Stimulated activated CD4-positive, alpha-beta T cell treated with anti-CD3 and anti-CD28 coated beads, TNF-alpha, amount 100 ng/mL, for 4 hours (primary cell): ENCODE measurements around the gene KRT16.
"Not testable (repeated sequence)": the region's sequence is repeated elsewhere in the genome, so short reads cannot be mapped to it uniquely, and the experiment has no call there.

Experiments used
- DNase-seq, 3 experiments: peaks; one replicate each; pipeline ENCODE4 v3.0.0-alpha.2; 2020; ENCODE audit warnings: low read depth in 3 of 3

Gene KRT16

GRCh38 chr17:41614767-41615166, 2.2 kb upstream of the KRT16 start:
- DNase-seq: not testable (repeated sequence)

GRCh38 chr17:41614098-41614497, 1.5 kb upstream of the KRT16 start:
- no peak for DNase-seq

DNA sequence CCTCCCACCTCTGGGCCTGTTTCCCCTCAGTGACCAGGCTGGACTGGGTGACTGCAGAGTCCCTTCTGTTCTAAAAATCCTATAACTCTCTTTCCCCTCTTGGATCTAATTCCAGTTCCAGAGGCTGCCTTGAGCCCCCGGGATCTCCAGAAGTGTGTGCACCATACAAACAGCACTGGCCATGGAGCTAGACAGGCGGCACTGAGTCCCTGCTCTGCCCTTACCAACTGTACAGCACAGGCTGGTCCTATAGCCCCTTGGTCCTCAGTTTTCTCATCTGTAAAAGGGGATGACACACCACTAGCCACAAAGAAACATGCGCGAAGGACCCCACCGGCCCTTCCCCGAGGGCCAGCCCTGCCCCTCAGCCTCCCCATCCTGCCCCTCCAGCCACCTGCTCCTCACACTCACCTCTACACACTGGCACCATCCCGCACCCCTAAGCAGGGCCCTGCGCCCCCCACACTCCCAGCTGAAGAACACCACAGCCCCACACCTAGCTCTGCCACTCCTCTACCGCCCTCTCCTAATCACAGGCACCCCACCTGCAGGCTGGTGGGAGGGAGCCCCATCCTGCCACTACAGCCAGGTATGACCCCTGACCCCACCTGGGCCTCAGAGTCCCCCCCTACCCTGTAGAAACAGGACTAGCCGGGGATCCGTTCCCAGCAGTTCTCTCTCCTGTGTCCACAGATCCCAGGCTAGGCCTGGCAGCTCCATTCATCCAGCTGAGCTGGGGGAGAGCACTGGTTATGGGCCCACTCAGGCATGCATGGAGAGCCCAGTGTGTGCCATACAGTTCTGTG, 913 bp upstream of the KRT16 start:
- DNase-seq: no peak

DNA sequence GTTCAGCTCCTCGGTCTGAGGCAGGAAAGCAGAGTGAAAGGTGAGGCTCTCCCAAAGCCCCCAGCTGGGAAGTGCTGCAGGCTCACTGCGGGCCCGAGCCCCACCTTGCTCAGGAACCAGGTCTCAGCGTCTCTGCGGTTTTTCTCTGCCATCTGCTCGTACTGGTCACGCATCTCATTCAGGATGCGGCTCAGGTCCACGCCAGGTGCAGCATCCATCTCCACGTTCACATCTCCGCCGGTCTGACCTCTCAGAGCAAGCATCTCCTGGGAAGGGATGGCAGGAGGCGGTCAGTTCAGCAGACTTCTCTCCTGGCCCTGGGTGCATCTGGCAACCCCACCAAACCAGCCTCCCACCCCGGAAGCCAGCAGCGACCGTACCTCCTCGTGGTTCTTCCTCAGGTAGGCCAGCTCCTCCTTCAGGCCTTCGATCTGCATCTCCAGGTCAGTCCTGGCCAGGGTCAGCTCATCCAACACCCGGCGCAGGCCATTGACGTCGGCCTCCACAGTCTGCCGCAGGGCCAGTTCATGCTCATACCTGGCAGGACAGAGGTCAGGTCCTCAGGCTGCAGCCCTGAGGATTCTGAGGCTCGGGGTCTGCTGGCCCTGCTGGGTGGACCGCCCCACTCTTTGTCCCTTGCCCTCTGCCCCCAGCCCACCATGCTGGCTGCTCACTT, 1.5 kb downstream of the KRT16 start:
- DNase-seq: no peak

- DNase-seq: not testable (repeated sequence)
Observed at GRCh38 chr17:41610061-41610517, 2.5 kb downstream of the KRT16 start.

DNA sequence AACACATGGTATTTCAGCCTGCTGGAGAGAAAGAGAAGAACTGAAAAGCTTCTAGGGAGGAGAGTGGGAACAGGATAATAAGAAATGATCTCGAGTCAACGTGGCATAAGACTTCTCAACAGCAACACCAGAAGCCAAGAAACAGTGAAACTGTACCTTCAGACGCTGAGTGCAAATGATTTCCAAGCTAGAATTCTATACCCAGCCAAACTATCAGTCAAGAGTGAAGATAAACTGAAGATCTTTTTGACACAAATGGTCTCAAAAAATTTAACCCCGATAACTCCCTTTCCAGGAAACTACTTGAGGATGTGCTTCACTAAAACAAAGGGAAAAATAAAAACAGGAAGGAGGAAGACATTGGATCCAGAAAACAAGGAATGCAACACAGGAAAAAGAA, 5.6 kb downstream of the KRT16 start:
- DNase-seq: not testable (repeated sequence)

- DNase-seq: no peak
Observed at GRCh38 chr17:41602524-41602923, 10.0 kb downstream of the KRT16 start.

DNA sequence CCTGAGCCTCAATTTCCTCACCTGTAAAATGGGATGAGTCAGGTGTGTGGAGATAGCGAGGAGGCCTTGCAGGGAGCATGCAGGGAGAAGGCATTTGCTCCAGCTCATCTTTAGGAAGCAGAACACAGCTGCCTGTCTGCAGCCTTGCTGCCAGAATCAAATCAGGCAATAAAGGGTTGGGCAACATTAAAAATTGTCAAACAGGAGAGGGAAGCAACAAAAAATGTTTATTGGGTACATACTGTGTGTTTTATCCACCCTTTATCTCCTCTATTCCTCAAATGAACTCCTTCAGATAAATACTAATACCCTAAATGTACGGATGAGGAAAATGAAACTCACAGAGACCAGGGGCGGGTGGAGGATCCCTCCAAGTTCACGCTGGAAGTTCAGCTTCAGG, 12.2 kb downstream of the KRT16 start:
- no peak for DNase-seq

GRCh38 chr17:41599680-41600079, 12.9 kb downstream of the KRT16 start:
- DNase-seq: no peak

DNA sequence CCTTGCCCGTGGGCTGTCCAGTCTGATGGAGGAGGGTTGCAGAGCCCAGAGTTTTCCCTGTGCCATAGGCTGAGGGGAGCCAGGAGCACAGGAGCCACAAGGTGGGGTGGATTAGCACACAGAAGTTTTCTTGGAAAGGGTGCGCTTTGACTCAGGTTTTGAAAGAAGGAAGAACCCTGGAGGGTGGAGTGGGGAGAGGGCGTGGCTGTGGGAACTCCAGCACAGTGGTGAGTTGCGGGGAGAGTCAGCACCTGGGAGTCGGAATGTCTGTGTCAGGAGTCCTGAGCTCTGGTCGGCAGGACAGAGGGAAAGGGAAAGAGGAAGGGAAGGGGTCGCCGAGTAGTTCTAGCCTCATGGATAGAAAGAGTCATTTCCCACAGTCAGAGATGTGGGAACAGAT, 17.0 kb downstream of the KRT16 start:
- no peak for DNase-seq

DNA sequence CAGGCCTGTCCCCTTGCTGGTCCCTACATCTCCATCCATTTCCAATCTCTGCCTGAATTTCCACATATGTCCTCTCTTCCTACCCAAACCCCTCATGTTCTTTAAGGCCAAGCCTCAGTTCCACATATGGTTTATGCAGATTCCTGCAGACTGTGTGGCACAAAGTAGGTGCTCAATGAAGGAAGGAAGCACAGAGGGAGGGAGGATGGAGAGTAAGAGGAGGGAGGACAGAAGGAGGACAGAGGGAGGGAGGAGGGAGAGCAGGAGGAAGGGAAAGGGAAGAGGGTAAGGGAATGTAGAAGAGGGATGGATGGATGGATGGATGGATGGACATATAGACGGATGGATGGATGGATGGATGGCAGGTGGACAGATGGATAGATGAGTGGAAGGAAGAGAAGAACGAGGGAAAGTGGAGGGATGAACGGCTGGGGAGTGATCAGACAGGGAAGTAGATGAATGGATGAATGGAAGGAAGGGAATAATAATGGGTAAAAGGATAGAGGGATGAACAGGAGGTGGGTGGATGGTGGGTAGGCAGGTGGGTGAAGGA, 18.1 kb downstream of the KRT16 start:
- DNase-seq: no peak

DNA sequence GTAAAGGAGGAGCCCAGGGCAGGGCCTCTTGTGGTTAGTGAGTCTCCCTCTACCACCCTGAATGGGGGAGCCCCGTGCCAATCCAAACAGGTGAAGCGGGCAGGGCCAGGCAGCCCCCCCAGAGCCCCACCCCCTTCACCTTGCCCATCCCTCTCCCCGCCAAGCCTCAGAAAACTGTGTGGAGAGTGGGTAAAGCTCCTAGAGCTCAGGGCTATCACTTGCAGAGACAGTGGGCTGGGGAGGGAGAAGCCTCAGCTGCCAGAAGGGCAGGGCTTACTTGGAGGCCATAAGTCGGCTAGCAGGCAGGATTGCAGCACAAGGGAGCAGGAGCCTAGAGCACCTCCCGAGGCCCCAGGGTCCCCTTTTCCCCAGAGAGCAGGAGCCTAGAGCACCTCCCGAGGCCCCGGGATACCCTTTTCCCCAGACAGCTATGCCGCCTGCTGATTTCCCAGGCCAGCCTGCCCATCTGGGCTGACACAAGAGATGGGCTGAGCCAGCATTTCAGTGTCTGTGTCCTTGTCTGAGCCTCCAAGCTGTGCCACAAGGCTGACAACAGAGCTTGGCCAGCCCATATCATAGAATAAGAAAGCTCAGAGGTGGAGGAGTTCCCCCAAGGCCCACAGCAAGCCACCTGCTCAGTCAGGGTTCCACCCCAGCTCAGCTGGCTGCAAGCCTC, 19.1 kb downstream of the KRT16 start:
- no peak for DNase-seq

- no peak for DNase-seq
Observed at GRCh38 chr17:41592601-41593305, 19.8 kb downstream of the KRT16 start.

DNA sequence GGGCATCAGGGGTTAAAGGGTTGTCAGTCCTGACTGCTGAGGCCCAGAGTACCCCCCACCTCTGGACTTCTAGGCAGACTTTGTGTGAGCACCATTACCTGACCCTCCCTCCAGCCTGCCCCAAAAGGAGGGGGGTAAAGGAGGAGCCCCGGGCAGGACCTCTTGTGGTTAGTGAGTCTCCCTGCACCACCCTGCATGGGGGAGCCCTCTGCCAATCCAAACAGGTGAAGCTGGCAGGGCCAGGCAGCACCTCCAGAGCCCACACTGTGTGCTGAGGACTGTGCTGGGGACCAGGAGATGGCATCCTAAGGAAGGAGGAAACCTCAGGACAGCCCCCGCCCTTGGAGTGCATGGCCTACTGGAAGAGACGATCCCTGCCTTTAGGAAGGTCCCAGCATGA, 23.3 kb downstream of the KRT16 start:
- no peak for DNase-seq

GRCh38 chr17:41588126-41588810, 24.3 kb downstream of the KRT16 start:
- DNase-seq: no peak

GRCh38 chr17:41586863-41587495, 25.6 kb downstream of the KRT16 start, which contains the start of gene KRT14:
KRT14 (minus strand) TSS chr17:41586895; CDS start chr17:41586834, 61 bp downstream.
- DNase-seq: no peak

GRCh38 chr17:41585301-41586056, 27.1 kb downstream of the KRT16 start:
- no peak for DNase-seq

DNA sequence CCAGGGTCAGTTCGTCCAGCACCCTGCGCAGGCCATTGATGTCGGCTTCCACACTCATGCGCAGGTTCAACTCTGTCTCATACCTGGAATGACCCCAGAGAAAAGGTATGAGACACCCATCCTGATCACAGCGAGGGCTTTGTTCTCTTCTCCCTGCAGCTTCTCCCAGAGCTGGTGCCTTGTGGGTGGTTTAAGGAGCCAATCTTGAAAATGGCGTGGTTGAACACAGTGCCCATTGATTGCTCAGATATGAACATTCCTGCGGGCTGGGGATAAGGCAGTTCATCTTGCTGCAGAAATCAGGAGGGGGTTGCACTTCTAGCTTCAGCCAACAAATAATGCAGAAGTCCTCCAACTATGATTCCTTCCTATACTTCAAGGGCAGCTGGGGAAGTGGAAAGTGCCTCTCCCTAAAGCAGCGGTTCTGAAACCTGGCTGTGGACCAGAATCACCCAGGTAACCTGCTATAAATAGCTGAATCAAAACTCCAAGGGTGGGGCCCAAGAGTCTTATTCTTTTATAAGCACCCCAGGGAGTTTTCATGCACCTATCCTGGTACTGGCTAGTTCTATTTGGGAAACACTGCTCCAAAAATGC, 28.1 kb downstream of the KRT16 start:
- DNase-seq: not testable (repeated sequence)
